Caco-2 (cell line): ENCODE measurements around the gene STK33. TPM values are rescaled to one million over a fixed set of nuclear protein-coding genes. Genes with fewer than 3 reads are reported as not detected.

Experiments used
- BruUV-seq: library from RNA; stranded (reverse); fragments of 400-500 nt; replicated peaks from 2 replicates; lab custom pipeline; 2021; lab: Mats Ljungman, UMichigan
- CTCF ChIA-PET: fragments of 300-600 bp; sonication (Branson Sonifier 250); formaldehyde crosslinking; loops from one replicate; lab custom pipeline; 2022; ENCODE audit warnings: antibody characterized with exemption; lab: Charles Lee
- POLR2A ChIA-PET: fragments of 300-600 bp; sonication (Branson Sonifier 250); formaldehyde crosslinking; loops from one replicate; lab custom pipeline; 2022; ENCODE audit warnings: antibody characterized with exemption; lab: Charles Lee
- DNase-seq, 2 experiments: peaks; one replicate each; pipeline versions ENCODE4 v3.0.0 to v3.0.0-alpha.2; 2020 to 2022
- H3K27me3 ChIP-seq: replicated peaks from 2 replicates; pipeline ENCODE4 v1.6.0; 2011; ENCODE audit warnings: low read length; ENCODE audit not compliant: control insufficient read depth, insufficient read depth
- H3K36me3 ChIP-seq: 2 replicates; pipeline ENCODE4 v1.5.1; 2011; ENCODE audit warnings: low read length; ENCODE audit not compliant: control insufficient read depth, insufficient read depth
- H3K4me1 ChIP-seq: fragments of 250-450 bp; sonication (Bioruptor Pico); 2 replicates; pipeline ENCODE4 v1.5.1; 2020; ENCODE audit warnings: mild to moderate bottlenecking
- H3K4me3 ChIP-seq: 2 replicates; pipeline ENCODE4 v1.5.1; 2011; ENCODE audit warnings: low read depth, mild to moderate bottlenecking, control low read depth, low read length
- H3K9me3 ChIP-seq: fragments of 250-450 bp; sonication (Bioruptor Pico); 2 replicates; pipeline ENCODE4 v1.5.1; 2020; ENCODE audit warnings: mild to moderate bottlenecking, moderate library complexity
- H3K27ac Mint-ChIP-seq: one replicate; pipeline ENCODE4 v1.8.0; 2022; ENCODE audit warnings: mixed read lengths; ENCODE audit not compliant: unreplicated experiment
- H3K27me3 Mint-ChIP-seq: one replicate; pipeline ENCODE4 v1.8.0; 2022; ENCODE audit warnings: mixed read lengths; ENCODE audit not compliant: insufficient read depth, unreplicated experiment
- H3K36me3 Mint-ChIP-seq: one replicate; pipeline ENCODE4 v1.8.0; 2022; ENCODE audit warnings: mild to moderate bottlenecking, mixed read lengths; ENCODE audit not compliant: insufficient read depth, unreplicated experiment
- H3K4me1 Mint-ChIP-seq: one replicate; pipeline ENCODE4 v1.8.0; 2022; ENCODE audit warnings: low read depth, mixed read lengths; ENCODE audit not compliant: unreplicated experiment
- H3K4me3 Mint-ChIP-seq: one replicate; pipeline ENCODE4 v1.8.0; 2022; ENCODE audit warnings: mild to moderate bottlenecking, moderate library complexity, mixed read lengths; ENCODE audit not compliant: unreplicated experiment
- H3K9me3 Mint-ChIP-seq: one replicate; pipeline ENCODE4 v1.8.0; 2022; ENCODE audit warnings: mixed read lengths; ENCODE audit not compliant: unreplicated experiment
- intact Hi-C: fragments of 100-400 bp; cut with micrococcal nuclease; formaldehyde crosslinking; loops from one replicate; pipeline ENCODE4 v1.10.0; 2022; ENCODE audit not compliant: unreplicated experiment
- total RNA-seq: library from RNA; stranded (reverse); gene quantifications from 2 replicates; pipeline ENCODE4 v1.2.3, GENCODE V29; 2022
- TF ChIP-seq, protein P1 (sequence below), 2 experiments: fragments of 200-600 bp in 1 of 2; IDR thresholded peaks; 1 replicate in 1 of 2; 2 replicates in 1 of 2; pipeline versions ENCODE4 v1.5.1 to v1.8.0; 2011 to 2022; ENCODE audit warnings: antibody characterized with exemption in 1 of 2, control low read depth in 1 of 2, inconsistent platforms in 1 of 2, low read depth in 1 of 2, low read length in 1 of 2, mild to moderate bottlenecking in 1 of 2, moderate library complexity in 1 of 2; ENCODE audit not compliant: insufficient read depth in 1 of 2, severe bottlenecking in 1 of 2, unreplicated experiment in 1 of 2

The STK33 gene
- total RNA-seq, 1 experiment from 2014 or later = 0.98 TPM

DNA sequence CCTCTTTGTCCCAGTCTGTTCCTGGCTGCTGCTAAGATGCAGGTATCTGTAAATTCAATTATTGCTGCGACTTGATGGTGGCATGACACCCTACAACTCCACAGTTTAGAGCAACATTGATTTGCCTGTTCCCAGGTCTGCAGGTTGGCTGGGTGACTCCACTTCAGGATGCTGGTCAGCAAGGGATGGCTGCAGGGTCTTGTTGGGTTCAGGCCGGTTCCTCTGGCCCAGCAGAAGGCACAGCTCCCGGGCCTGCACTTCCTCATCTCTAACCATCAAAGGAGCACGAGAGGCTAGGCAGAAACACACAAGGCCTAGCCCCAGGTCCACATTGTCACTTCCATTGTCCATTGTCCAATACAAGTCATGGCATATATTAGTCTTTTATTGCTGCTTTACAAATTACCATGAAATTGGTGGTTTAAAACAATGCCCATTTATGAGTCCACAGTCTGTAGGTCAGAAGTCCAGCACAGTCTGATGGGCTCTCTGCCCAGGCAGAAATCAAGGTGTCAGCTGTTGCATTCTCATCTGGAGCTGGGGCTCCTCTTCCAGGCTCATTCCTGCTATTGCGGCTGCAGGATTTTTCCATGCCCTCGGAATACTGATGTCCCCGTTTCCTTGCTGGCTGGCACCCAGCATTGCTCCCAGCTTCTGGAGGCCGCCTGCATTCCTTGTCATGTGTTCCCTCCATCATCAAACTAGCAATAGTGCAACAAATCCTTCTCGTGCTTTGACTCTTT is 233.8 kb downstream of the STK33 start:
- H3K27me3 Mint-ChIP-seq = peaks cover 25% of the 10 kb centered on the region
- no peaks in the 10 kb centered on the region for H3K36me3 Mint-ChIP-seq
- TF ChIP-seq, protein P1, sequence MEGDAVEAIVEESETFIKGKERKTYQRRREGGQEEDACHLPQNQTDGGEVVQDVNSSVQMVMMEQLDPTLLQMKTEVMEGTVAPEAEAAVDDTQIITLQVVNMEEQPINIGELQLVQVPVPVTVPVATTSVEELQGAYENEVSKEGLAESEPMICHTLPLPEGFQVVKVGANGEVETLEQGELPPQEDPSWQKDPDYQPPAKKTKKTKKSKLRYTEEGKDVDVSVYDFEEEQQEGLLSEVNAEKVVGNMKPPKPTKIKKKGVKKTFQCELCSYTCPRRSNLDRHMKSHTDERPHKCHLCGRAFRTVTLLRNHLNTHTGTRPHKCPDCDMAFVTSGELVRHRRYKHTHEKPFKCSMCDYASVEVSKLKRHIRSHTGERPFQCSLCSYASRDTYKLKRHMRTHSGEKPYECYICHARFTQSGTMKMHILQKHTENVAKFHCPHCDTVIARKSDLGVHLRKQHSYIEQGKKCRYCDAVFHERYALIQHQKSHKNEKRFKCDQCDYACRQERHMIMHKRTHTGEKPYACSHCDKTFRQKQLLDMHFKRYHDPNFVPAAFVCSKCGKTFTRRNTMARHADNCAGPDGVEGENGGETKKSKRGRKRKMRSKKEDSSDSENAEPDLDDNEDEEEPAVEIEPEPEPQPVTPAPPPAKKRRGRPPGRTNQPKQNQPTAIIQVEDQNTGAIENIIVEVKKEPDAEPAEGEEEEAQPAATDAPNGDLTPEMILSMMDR (IDR thresholded peaks at IDR 0.05; ENCODE audit: insufficient read depth in 1 of 2, low read depth in 1 of 2, low read length in 1 of 2, severe bottlenecking in 1 of 2, unreplicated experiment in 1 of 2) = no peak
- no peak for DNase-seq
- no peaks in the 10 kb centered on the region for H3K4me1 Mint-ChIP-seq
- Histone ChIP-seq H3K4me1 (no peaks in the 10 kb centered on the region), H3K27me3 (no peaks in the 10 kb centered on the region), H3K4me3 (no peak overlapping the region), H3K36me3 (no peaks in the 10 kb centered on the region), H3K9me3 (no peaks in the 10 kb centered on the region)
- no peak overlapping the region for H3K27ac Mint-ChIP-seq
- CTCF ChIA-PET = interaction anchor here (0.7 kb wide), 2 partner anchors 9 to 261 kb away, joined by 3 to 4 read pairs; no protein-coding TSS in a partner anchor
- no peaks in the 10 kb centered on the region for H3K9me3 Mint-ChIP-seq
- POLR2A ChIA-PET = no interaction called here
- intact Hi-C loops = no loop called here
- no TSS peak for BruUV-seq
- no peak overlapping the region for H3K4me3 Mint-ChIP-seq

DNA sequence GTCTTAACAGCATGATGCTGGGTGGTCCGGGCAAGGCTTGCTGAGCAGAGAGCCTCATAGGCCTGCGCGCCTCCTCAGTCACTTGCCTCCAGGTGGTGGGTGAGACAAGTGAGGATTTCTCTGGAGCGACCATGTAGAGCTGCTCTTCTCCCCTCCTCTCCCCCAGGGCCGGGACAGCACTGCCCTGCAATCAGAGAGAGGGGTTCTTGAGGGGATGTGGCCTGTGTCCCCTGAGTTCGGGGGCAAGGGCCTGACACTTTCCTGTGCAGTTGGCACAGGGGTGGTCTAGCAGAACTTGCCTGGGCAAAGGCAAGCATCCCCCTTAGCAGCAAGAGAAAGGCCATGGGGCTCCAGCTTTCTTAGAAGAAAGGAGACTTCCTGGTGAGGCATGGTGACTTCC is 234.5 kb downstream of the STK33 start:
- H3K9me3 Mint-ChIP-seq = no peaks in the 10 kb centered on the region
- ChIA-PET CTCF (interaction anchor here (0.7 kb wide), 1 partner anchor 10 kb away, joined by 4 read pairs; no protein-coding TSS in a partner anchor), POLR2A (no interaction called here)
- Histone ChIP-seq H3K4me1 (no peaks in the 10 kb centered on the region), H3K9me3 (no peaks in the 10 kb centered on the region), H3K36me3 (no peaks in the 10 kb centered on the region), H3K27me3 (no peaks in the 10 kb centered on the region), H3K4me3 (no peak overlapping the region)
- H3K36me3 Mint-ChIP-seq = no peaks in the 10 kb centered on the region
- BruUV-seq = no TSS peak
- H3K4me3 Mint-ChIP-seq = no peak overlapping the region
- no peak for DNase-seq
- TF ChIP-seq, protein P1 (IDR thresholded peaks at IDR 0.05; ENCODE audit: insufficient read depth in 1 of 2, low read depth in 1 of 2, low read length in 1 of 2, severe bottlenecking in 1 of 2, unreplicated experiment in 1 of 2) = no peak
- intact Hi-C loops = no loop called here
- peaks cover 26% of the 10 kb centered on the region for H3K27me3 Mint-ChIP-seq
- no peaks in the 10 kb centered on the region for H3K4me1 Mint-ChIP-seq
- no peak overlapping the region for H3K27ac Mint-ChIP-seq

DNA sequence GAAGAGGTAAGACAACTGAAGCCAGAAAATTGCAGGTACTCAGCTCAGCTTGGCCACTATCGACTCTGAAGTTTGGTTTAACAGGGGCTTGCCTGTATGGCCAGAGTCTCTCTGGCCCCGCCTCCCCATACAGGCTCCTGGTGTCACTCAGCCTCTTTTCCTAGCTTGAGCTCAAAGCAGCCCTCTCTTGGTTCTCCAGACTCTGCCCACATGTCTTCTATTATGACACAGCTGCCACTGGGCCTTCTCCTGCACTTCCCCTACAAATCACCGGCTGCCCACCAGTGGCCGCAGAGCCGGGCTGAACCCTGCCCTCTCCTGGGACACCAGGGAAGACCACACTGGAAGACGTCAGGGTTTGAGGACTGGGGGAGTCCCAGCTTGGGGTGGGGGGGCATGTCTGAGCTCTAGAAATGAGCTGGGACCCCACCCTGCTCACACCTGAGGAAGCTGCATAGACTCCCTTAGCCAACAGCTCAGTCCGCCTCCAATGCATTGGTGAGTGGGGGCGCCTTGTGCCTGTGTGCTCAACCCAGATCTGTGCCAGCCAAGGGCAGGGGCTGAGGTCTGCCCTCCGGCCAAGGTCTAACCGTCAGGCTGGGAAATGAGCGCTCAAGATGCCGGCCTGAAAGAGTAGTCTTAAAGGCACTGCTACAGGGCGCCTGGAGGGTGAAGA is 236.0 kb downstream of the STK33 start:
- no peaks in the 10 kb centered on the region for H3K36me3 ChIP-seq
- H3K4me1 ChIP-seq = no peaks in the 10 kb centered on the region
- Mint-ChIP-seq H3K36me3 (no peaks in the 10 kb centered on the region), H3K27me3 (peaks cover 24% of the 10 kb centered on the region), H3K27ac (no peak overlapping the region), H3K4me1 (no peaks in the 10 kb centered on the region), H3K4me3 (no peak overlapping the region), H3K9me3 (no peaks in the 10 kb centered on the region)
- H3K27me3 ChIP-seq = no peaks in the 10 kb centered on the region
- POLR2A ChIA-PET = no interaction called here
- H3K4me3 ChIP-seq = no peak overlapping the region
- no TSS peak for BruUV-seq
- CTCF ChIA-PET = no interaction called here
- H3K9me3 ChIP-seq = no peaks in the 10 kb centered on the region
- TF ChIP-seq, protein P1 (IDR thresholded peaks at IDR 0.05; ENCODE audit: insufficient read depth in 1 of 2, low read depth in 1 of 2, low read length in 1 of 2, severe bottlenecking in 1 of 2, unreplicated experiment in 1 of 2) = no peak
- DNase-seq = no peak
- intact Hi-C loops = no loop called here
